HG02943 (cell line): ENCODE measurements around the gene C16orf78.
"Not testable (repeated sequence)": the region's sequence is repeated elsewhere in the genome, so short reads cannot be mapped to it uniquely, and the experiment has no call there.

Experiments used
- ATAC-seq: cut with Tn5 transposase; IDR thresholded peaks from one replicate; pipeline ENCODE4 v1.9.1; 2021; ENCODE audit warnings: mild to moderate bottlenecking, low read depth, moderate library complexity; ENCODE audit not compliant: unreplicated experiment

Gene C16orf78

DNA sequence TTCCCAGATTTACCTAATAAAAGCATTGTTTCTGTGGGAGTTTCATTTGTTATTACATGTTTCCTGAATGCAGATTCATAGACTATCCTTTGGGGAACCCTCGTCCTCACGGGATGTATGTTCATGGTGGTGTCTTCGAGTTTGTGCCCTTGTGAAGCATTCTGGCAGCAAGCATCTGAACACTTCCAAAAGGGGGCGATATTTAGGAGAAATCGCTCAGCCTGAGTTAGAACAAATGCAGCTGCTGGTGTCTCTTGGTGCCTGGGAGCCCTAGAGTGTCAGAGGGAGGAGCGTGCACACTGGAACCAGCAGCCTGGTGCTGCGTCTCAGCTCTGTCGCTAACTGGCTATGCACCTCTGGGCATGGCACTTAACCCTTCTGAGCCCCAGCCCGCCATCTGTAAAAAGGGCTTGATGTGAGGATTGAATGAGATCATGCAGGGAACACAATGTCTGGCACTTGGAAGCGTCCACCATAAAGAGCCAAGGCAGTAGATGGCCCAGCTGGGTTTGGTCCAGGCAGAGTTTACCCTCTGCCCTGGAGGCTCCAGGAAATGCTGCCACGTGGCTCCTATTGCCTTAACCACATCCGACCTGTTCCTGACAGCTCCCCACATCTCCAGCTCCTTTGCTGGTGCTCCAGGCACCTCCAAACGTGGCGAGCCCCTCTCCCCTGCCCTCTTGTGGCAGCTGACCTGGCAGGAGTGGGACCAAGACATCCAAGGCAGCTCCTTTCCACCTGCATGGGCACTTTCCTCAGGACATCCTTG lies 25.0 kb upstream of the C16orf78 start:
- no peak for ATAC-seq

GRCh38 chr16:49349446-49350168 lies 24.0 kb upstream of the C16orf78 start:
- no peak for ATAC-seq

DNA sequence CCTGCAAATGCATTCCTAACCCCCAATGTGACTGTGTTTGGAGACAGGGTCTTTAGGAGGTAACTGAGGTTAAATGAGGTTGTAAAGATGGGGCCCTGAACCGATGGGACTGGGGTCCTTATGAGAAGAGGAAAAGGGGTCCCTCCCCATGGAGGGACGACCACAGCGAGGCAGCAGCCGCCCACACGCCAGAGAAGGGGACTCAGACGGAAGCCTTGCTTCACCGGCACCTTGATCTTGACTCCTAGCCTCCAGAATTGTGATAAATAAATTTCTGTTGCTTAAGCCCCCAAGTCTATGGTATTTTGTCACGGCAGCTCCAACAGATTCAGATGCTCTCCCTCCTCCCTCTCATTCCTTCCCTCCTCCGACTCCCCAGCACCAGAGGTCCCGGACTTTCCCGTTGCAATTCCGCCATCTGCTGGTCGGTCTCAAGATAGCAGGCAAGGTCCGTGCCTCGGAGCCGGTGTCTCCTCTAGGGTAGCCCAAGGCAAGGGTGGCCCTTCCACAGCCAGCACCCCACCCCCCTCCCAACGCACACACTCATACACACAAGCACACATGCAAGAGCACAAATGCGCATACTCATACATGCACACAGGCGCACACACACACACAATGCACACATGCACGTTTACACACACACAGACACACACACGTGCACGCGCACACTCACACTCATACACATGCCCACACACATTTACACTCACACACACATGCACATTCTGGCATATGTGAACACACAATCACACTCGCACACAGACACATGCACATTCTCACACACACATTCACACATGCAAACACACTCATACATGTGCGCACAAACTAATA lies 23.1 kb upstream of the C16orf78 start:
- ATAC-seq, result no peak

DNA sequence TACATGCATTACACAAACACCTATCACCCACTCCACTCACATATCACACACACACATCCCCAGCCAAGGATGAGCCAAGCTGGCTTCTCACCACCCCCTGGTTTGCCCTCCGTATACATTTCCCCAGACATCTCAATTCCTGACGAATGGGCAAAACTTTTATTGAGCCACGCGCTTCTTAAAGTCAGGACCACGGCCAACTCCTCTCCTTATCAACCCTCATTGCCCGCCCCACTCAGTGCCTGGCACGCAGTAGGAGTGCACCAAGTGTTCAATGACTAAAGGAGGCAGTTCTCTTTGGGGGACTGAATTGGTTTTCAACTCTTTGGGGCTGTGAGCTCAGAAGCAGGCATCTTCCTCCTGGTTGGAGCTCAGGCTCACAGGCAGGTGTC lies 22.5 kb upstream of the C16orf78 start:
- no peak for ATAC-seq

DNA sequence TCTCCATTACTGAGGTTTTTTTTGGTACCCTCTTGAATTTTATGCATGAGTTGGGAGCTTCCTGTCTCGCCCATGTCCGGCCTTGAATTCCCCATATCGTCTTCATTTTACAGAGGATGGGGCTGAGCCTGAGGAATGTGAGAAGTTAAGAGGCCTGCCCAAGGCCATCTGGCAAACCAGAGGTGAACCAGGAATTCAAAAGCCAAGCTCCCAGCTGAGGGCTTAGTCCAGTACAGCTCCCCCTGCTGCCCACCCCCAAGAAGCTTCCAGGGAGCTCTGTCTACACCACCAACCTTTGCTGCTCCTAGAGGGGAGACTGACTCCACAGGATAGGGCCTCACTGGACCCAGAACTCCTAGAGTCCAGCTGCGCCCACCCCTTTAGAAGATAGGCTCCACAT lies 20.7 kb upstream of the C16orf78 start:
- ATAC-seq, result no peak

DNA sequence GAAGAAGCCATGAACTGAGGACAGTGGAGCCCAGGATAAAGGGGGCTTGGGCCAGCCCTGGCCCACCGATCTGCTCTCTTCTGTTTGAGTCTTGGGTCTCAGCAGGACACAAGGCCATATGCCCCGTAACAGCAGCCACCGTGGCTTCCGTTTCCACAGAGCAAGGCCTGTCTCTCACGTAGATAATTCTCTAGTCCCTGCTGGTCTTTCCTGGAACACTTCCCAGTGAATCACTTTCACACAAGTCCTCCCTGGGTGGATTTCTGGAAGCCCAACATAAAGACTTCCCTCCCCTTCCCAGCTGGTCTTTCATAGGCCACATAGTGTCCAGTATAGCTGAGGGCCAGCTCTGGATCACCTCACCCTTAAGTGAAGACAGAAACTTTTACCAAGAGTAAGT lies 19.9 kb upstream of the C16orf78 start:
- no peak for ATAC-seq

DNA sequence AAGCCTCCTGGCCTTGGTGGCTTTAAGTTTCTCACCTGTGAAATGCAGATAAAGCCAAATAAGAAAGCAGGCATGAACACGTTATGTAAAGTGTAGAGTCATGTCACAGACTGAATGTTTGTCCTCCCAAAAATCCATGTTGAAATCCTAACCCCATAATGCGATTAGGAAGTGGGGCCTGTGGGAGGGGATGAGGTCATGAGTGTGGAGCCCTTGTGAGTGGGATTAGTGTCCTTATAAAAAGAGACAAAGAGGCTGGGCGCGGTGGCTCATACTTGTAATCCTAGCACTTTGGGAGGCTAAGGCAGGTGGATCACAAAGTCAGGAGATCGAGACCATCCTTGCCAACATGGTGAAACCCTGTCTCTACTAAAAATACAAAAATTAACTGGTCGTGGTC lies 19.5 kb upstream of the C16orf78 start:
- no peak for ATAC-seq

DNA sequence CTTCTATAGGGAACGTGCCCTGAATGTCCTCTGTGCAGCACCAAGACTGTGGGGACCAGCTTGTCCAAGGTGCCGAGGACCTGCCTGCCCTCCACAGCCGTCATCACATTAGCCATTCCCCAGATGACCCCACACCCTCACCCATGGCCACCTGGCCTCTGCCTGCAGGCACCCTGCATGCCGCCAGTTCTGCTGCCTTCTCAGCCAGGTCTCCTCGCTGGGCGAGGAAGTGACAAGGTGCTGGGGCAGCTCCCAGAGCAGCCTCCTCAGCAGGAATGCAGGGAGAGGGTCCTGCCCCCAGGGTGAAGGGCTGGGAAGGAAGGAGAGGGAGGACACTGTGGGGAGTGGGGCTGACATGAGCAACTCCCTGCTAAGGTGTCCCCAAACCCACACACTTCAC lies 18.6 kb upstream of the C16orf78 start:
- ATAC-seq, result no peak

DNA sequence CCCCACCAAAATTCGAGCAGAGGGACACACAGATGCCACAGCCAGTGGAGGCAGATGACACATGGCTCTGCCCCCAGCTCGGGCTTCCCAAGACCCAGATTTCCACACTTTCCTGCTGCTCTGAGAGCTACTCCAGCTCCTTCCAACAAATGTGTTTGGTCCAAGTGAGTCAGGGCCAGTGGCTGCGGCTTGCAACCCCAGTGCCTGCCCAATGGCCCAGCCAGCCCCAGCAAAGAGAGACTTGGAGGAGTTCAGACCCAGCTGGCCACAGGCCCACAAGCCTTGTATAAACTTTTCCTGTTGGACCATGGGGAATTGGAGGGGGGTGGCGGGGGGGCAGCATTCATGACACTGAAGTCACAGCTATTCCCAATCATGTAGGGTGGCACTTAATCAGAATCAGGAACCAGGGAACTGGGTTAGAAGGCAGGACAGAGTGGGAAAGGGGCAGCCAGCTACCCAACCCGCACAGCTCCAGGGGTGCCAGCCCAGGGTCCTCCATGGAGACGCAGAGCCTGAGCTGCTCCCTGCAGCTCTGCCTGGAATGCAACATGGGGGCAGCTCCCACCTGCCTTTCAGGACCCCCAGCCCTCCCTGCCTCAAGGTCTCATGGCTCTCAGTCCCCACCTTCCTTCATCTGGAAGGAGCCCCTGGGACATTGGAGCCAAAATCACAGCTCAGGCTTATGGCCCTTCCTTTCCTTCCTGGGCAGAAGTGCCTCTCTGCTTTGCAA lies 17.5 kb upstream of the C16orf78 start:
- no peak for ATAC-seq

DNA sequence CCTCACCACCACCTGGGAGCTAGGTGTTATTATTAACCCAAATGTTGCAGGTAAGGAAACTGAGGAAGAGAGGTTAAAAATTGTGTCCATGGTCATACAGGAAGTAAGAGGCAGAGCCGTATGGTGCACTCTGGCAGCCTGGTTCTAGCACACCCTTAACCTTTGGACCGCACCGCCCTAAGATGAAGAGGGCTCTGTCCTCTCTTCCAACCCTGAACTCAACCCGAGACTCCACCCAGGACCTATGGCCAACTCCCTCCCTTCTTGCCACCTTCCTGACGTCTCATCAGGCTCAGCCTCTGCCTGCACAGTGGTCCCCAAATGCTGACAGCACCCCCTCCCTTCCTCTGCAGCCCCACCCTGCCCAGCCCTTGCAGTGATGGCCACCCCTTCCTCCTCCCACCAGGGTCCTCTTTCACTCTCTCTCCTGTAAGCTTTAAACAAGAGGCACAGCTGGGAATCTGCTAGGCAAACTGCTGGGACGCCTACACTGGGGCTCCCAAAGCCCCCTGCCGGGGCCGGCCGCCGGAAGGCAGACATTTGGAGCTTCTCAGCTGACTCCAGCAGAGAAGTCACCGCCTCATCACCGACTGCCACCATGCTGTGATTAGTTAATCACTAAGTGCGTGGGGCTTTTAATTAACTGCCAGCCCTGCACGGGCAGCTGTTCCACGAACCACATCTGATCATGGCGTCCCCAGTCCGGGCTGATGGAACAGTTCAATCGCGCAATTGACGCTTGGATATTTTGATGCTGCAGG lies 16.7 kb upstream of the C16orf78 start:
- ATAC-seq, result no peak

DNA sequence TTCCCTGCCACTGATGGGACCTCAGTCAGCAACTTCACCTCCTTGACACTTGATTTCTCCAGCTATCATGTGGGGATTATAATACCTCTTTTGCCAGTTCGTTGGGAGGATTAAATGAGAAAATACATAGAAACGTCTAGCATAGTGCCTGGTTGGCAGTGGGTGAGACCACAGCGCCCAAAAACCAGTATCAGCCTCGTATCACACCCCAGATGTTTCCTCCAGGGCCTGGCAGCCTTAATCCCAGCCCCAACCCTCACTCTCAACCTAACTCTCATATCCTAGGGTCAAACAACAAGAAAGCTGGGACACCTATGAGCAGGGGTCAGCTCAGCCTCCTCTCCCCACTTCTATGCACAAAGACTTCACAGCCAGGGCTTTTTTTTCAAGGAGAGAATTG lies 14.0 kb upstream of the C16orf78 start:
- ATAC-seq, result no peak

- not testable (repeated sequence) for ATAC-seq
Measured at GRCh38 chr16:49361731-49362130, 11.9 kb upstream of the C16orf78 start.

DNA sequence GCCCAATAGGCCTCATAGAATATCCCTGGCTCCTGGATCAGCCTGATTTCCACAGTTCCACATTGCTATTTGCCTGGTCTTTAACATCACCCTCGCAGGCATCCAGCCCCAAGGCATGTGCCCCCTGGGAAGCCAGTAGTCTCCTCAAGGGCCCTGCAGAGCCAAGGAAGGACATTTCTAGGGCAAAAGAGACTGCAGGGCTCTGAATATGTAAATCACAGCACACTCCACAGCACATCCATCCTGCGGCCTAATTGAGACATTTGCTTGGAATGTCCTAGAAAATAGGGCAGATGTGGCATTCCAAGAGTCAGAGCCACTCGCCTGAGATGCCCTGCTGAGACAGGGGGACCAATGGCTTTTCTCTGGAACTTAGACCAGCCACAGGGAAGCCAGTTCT lies 11.4 kb upstream of the C16orf78 start:
- ATAC-seq, result no peak

- ATAC-seq, result peak; percentile 80
Measured at GRCh38 chr16:49365711-49366509, 7.7 kb upstream of the C16orf78 start.

- peak; percentile 74 for ATAC-seq
Measured at GRCh38 chr16:49366669-49367068, 6.9 kb upstream of the C16orf78 start.

DNA sequence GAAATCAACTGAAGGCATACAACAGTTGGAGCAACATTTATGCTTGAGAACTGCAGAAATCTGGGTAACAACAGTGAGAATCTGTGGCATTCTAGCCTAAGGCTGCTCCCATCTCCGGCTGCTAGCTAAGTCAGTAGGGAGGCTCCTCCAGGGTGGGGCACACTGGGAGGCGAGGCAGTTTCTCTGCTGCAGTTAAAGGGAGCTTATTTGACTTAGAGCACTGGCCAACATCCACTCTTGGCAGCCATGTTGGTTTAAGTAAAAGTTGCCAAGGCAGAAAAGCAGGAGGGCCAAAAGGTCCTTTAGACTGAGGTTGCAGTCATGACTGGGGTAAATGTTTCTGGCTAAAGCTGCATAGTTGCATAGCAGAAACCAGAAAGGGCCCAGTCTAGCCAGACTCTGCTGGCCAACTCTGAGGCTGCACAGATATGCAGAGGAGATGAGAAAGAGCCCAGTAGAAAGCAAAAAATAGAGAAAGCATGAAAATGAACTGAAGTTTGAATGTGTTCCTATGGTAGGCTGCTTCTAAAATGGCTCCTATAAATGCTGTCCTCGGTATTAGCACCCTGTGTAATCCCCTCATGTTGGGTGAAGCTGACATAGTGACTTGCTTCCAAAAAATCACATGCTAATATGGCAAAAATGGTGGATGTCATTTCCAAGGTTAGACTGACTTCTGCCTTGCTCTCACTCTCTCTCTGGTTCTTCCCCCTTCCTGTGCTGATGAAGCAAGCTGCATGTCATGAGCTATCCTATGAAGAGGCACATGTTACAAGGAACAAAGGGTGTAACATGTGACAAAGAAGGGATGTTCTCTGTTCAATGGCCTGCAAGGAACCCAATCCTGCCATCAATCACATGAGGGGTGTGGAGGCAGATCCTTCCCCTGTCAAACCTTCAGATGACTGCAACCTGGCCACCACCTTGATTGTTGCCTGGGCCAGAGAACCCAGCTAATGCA lies 3.7 kb upstream of the C16orf78 start:
- ATAC-seq, result no peak

- ATAC-seq, result no peak
Measured at GRCh38 chr16:49376206-49376605, 2.6 kb downstream of the C16orf78 start.

GRCh38 chr16:49377196-49377755 lies 3.7 kb downstream of the C16orf78 start:
- no peak for ATAC-seq
